PC-9 (cell line): Measurements from ENCODE around the gene DPP7. TPM values are rescaled to one million over a fixed set of nuclear protein-coding genes. Genes with fewer than 3 reads are reported as not detected.

Experiments used
- BruUV-seq: library from RNA; stranded (reverse); fragments of 400-500 nt; replicated peaks from 2 replicates; lab custom pipeline; 2021; lab: Mats Ljungman, UMichigan
- CTCF ChIA-PET: fragments of 300-600 bp; sonication (Branson Sonifier 250); formaldehyde crosslinking; loops from one replicate; lab custom pipeline; 2022; ENCODE audit warnings: antibody characterized with exemption; lab: Charles Lee
- POLR2A ChIA-PET: fragments of 300-600 bp; sonication (Branson Sonifier 250); formaldehyde crosslinking; loops from one replicate; lab custom pipeline; 2022; ENCODE audit warnings: antibody characterized with exemption; ENCODE audit not compliant: unreplicated experiment; lab: Charles Lee
- DNase-seq, 2 experiments: peaks; one replicate each; pipeline versions ENCODE4 v3.0.0 to v3.0.0-alpha.2; 2015 to 2022; ENCODE audit warnings: mixed read lengths in 1 of 2
- H2AFZ ChIP-seq: fragments of 200-600 bp; sonication (generic); 2 replicates; pipeline ENCODE4 v1.8.1; 2017; ENCODE audit warnings: antibody characterized with exemption
- H3F3A ChIP-seq: fragments of 200-600 bp; sonication (generic); 2 replicates; pipeline ENCODE4 v1.8.1; 2017; ENCODE audit warnings: antibody characterized with exemption, mild to moderate bottlenecking, low read depth; ENCODE audit not compliant: insufficient read depth
- H3K27ac ChIP-seq: fragments of 200-600 bp; sonication (generic); 2 replicates; pipeline ENCODE4 v1.6.1; 2016; ENCODE audit warnings: mixed run types
- H3K27me3 ChIP-seq: fragments of 200-600 bp; sonication (generic); 2 replicates; pipeline ENCODE4 v1.6.1; 2016; ENCODE audit warnings: low read depth, mixed run types; ENCODE audit not compliant: insufficient read depth
- H3K36me3 ChIP-seq: fragments of 200-600 bp; sonication (generic); 2 replicates; pipeline ENCODE4 v1.6.1; 2016; ENCODE audit warnings: low read depth, mixed run types
- H3K4me1 ChIP-seq: fragments of 200-600 bp; sonication (generic); replicated peaks from 2 replicates; pipeline ENCODE4 v1.6.1; 2016; ENCODE audit warnings: mixed run types; ENCODE audit not compliant: insufficient read depth
- H3K4me2 ChIP-seq: fragments of 200-600 bp; sonication (generic); 2 replicates; pipeline ENCODE4 v1.6.1; 2017; ENCODE audit warnings: mixed run types
- H3K4me3 ChIP-seq: fragments of 200-600 bp; sonication (generic); 2 replicates; pipeline ENCODE4 v1.6.1; 2016; ENCODE audit warnings: mixed run types
- H3K79me2 ChIP-seq: fragments of 200-600 bp; sonication (generic); 2 replicates; pipeline ENCODE4 v1.6.1; 2017; ENCODE audit warnings: low read depth, mixed run types
- H3K9me2 ChIP-seq: fragments of 200-600 bp; sonication (generic); 2 replicates; pipeline ENCODE4 v1.8.1; 2017; ENCODE audit warnings: mild to moderate bottlenecking; ENCODE audit not compliant: insufficient read depth
- H3K9me3 ChIP-seq: fragments of 200-600 bp; sonication (generic); 2 replicates; pipeline ENCODE4 v1.8.1; 2016; ENCODE audit warnings: low read depth; ENCODE audit not compliant: insufficient read depth
- H4K20me1 ChIP-seq: fragments of 200-600 bp; sonication (generic); 2 replicates; pipeline ENCODE4 v1.8.1; 2017; ENCODE audit not compliant: insufficient read depth
- EZH2 ChIP-seq: fragments of 200-600 bp; sonication (generic); IDR thresholded peaks from 2 replicates; pipeline ENCODE4 v1.8.0; 2017; ENCODE audit warnings: antibody characterized with exemption, low read depth
- intact Hi-C: fragments of 100-400 bp; cut with micrococcal nuclease; formaldehyde crosslinking; loops from one replicate; pipeline ENCODE4 v1.10.0; 2022; ENCODE audit not compliant: unreplicated experiment
- total RNA-seq: library from RNA; stranded (reverse); gene quantifications from 2 replicates; pipeline ENCODE4 v1.2.3, GENCODE V29; 2021
- TF ChIP-seq, protein P1 (sequence below): fragments of 200-600 bp; sonication (generic); conservative IDR thresholded peaks from 2 replicates; pipeline ENCODE4 v1.6.1; 2017; ENCODE audit warnings: mixed run types, antibody characterized with exemption, mild to moderate bottlenecking, moderate library complexity

DPP7 gene
- total RNA-seq, 1 experiment from 2014 or later, result 104 TPM

DNA sequence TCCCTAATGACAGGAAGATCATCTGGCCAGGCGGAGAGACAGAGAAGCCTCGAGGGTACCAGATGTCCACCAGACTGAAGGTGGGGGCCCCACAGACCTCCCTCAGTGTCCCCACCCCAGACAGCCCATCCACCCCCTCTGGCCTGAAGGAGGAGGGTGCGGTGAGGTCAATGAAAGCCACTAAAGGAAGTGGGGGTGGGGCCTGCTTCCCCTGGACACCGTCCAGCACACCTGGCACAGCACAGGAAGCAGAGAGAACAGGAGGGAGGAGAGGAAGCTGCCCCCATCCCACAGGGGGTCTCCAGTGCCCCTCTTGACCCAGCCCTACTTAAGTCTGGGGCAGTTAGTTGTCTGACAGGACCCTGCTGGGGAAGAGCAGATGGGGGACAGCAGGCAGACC lies 44.1 kb upstream of the DPP7 start:
- Histone ChIP-seq H2AFZ (no peak overlapping the region), H3F3A (peaks cover 8% of the 10 kb centered on the region; the same call in 1 of the 2 replicates), H3K9me2 (no peaks in the 10 kb centered on the region), H3K36me3 (no peaks in the 10 kb centered on the region), H4K20me1 (no peaks in the 10 kb centered on the region), H3K4me1 (no peaks in the 10 kb centered on the region), H3K27me3 (no peaks in the 10 kb centered on the region), H3K79me2 (no peaks in the 10 kb centered on the region), H3K9me3 (no peaks in the 10 kb centered on the region), H3K4me3 (no peak overlapping the region), H3K27ac (no peak overlapping the region), H3K4me2 (no peak overlapping the region)
- BruUV-seq, result no TSS peak
- TF ChIP-seq EZH2, result no peak
- TF ChIP-seq, protein P1, sequence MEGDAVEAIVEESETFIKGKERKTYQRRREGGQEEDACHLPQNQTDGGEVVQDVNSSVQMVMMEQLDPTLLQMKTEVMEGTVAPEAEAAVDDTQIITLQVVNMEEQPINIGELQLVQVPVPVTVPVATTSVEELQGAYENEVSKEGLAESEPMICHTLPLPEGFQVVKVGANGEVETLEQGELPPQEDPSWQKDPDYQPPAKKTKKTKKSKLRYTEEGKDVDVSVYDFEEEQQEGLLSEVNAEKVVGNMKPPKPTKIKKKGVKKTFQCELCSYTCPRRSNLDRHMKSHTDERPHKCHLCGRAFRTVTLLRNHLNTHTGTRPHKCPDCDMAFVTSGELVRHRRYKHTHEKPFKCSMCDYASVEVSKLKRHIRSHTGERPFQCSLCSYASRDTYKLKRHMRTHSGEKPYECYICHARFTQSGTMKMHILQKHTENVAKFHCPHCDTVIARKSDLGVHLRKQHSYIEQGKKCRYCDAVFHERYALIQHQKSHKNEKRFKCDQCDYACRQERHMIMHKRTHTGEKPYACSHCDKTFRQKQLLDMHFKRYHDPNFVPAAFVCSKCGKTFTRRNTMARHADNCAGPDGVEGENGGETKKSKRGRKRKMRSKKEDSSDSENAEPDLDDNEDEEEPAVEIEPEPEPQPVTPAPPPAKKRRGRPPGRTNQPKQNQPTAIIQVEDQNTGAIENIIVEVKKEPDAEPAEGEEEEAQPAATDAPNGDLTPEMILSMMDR, result no peak
- CTCF ChIA-PET, result no interaction called here
- POLR2A ChIA-PET, result no interaction called here
- DNase-seq, result no peak
- intact Hi-C loops, result no loop called here

GRCh38 chr9:137157618-137158415 lies 43.3 kb upstream of the DPP7 start:
- Histone ChIP-seq H3K79me2 (no peaks in the 10 kb centered on the region), H4K20me1 (no peaks in the 10 kb centered on the region), H3K9me3 (no peaks in the 10 kb centered on the region), H3K4me1 (no peaks in the 10 kb centered on the region), H3K36me3 (no peaks in the 10 kb centered on the region), H3K4me2 (no peak overlapping the region), H3F3A (peaks cover 16% of the 10 kb centered on the region), H3K27me3 (no peaks in the 10 kb centered on the region), H3K9me2 (no peaks in the 10 kb centered on the region), H3K4me3 (no peak overlapping the region), H3K27ac (no peak overlapping the region), H2AFZ (no peak overlapping the region)
- DNase-seq, result no peak
- TF ChIP-seq, protein P1, result no peak
- TF ChIP-seq EZH2, result no peak
- intact Hi-C loops, result no loop called here
- BruUV-seq, result no TSS peak
- CTCF ChIA-PET, result no interaction called here
- POLR2A ChIA-PET, result interaction anchor here (0.5 kb wide), 2 partner anchors 47 to 66 kb away, joined by 3 to 10 read pairs; no protein-coding TSS in a partner anchor

DNA sequence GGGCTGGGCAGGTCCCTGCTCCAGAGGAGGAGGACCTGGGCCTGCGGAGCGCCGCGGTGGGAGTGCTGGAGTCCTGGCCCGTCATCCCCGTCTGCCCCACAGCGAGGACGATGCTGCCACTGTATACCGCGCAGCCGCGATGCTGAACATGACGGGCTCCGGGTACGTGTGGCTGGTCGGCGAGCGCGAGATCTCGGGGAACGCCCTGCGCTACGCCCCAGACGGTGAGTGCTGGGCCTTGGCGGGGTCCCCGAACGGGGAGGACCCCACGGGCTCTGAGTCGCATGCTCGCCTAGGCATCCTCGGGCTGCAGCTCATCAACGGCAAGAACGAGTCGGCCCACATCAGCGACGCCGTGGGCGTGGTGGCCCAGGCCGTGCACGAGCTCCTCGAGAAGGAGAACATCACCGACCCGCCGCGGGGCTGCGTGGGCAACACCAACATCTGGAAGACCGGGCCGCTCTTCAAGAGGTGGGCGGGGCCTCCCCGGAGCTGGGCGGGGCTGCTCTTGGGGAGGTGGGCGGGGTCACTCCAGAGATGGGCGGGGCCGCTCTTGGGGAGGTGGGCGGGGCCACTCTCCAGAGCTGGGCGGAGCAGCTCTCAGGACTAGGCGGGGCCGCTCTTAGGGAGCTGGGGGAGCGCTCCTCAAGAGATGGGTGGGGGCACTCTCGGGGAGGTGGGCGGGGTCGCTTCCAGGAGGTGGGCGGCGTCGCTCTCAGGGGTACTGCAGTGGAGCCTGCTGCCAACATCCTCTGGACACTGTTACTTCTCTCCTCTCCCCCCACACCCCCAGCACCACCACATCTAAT lies 42.2 kb upstream of the DPP7 start:
- H3K27ac ChIP-seq, result no peak overlapping the region
- ChIA-PET POLR2A (interaction anchor here (0.5 kb wide), 2 partner anchors 48 to 67 kb away, joined by 3 to 10 read pairs; no protein-coding TSS in a partner anchor), CTCF (interaction anchor here (0.6 kb wide), 1 partner anchor 11 kb away, joined by 4 read pairs; no protein-coding TSS in a partner anchor)
- no peaks in the 10 kb centered on the region for H3K36me3 ChIP-seq
- no peaks in the 10 kb centered on the region for H3K9me3 ChIP-seq
- no peaks in the 10 kb centered on the region for H4K20me1 ChIP-seq
- DNase-seq, result no peak
- intact Hi-C loops, result no loop called here
- no peaks in the 10 kb centered on the region for H3K27me3 ChIP-seq
- no TSS peak for BruUV-seq
- no peak overlapping the region for H3K4me3 ChIP-seq
- no peak overlapping the region for H3K4me2 ChIP-seq
- no peak overlapping the region for H2AFZ ChIP-seq
- no peaks in the 10 kb centered on the region for H3K79me2 ChIP-seq
- peaks cover 26% of the 10 kb centered on the region for H3F3A ChIP-seq
- no peak for TF ChIP-seq EZH2
- TF ChIP-seq, protein P1, result no peak
- H3K4me1 ChIP-seq, result no peaks in the 10 kb centered on the region
- H3K9me2 ChIP-seq, result no peaks in the 10 kb centered on the region
